Right cardiac atrium (tissue), 5 donors: ENCODE measurements around the gene IP6K1. TPM values are rescaled to one million over a fixed set of nuclear protein-coding genes. Genes with fewer than 3 reads are reported as not detected.
"Not testable (repeated sequence)": the region's sequence is repeated elsewhere in the genome, so short reads cannot be mapped to it uniquely, and the experiment has no call there.

ENCODE experiments used
- ATAC-seq, 2 donors: fragments of 200-7000 bp; cut with Tn5 transposase; one replicate each; pipeline versions ENCODE4 v1.8.0 to v1.9.1; 2020; ENCODE audit warnings: moderate library complexity in 2 of 2, mild to moderate bottlenecking in 1 of 2
- DNase-seq, 3 donors: peaks; one replicate each; pipeline ENCODE4 v3.0.0-alpha.2; 2020
- H3K27ac ChIP-seq: one replicate; pipeline ENCODE4 v1.5.1; 2013; ENCODE audit warnings: mild to moderate bottlenecking, low read length, control low read depth, moderate library complexity
- H3K27me3 ChIP-seq: one replicate; pipeline ENCODE4 v1.6.1; 2013; ENCODE audit not compliant: control insufficient read depth, insufficient read depth
- H3K4me1 ChIP-seq: one replicate; pipeline ENCODE4 v1.6.1; 2013; ENCODE audit warnings: low read length; ENCODE audit not compliant: control insufficient read depth, insufficient read depth
- H3K4me3 ChIP-seq: one replicate; pipeline ENCODE4 v1.5.1; 2013; ENCODE audit warnings: low read length, control low read depth
- H3K9me3 ChIP-seq: one replicate; pipeline ENCODE4 v1.6.1; 2013; ENCODE audit warnings: low read length; ENCODE audit not compliant: control insufficient read depth
- WGBS: extraction: QIAGEN DNeasy Blood & Tissue Kit; methylation state at CpG from one replicate; pipeline ENCODE4 v1.1.7; 2013; 5-methylcytosine and 5-hydroxymethylcytosine counted together
- intact Hi-C, 4 donors: fragments of 100-400 bp; cut with DNase I; formaldehyde crosslinking; loops; one replicate each; pipeline versions ENCODE4 v1.11.0 to v1.14.0; 2022 to 2023
- polyA plus RNA-seq: library from polyadenylated mRNA; stranded (reverse); fragments of 200-250 nt; gene quantifications from one replicate; pipeline ENCODE4 v1.2.3, GENCODE V29; 2013
- total RNA-seq, 4 donors: library from RNA; stranded (reverse); fragmentation: NEBNext Ultra II Directional; extraction: Animal tissue kit (Norgen Biotek cat#: 25700); gene quantifications; one replicate each; pipeline ENCODE4 v1.2.1, GENCODE V29; 2021
- donor health status: healthy with polysubstance abuse.
- donor health status: DM: no; HTN: yes; CAD: no.
- donor health status: DM: no; HTN: no; CAD: no.
- donor health status: DM: no; HTN: yes; CAD: no; lungs with severe emphysema.
- donor health status: DM: yes; HTN: yes; CAD: no.

Gene IP6K1
- total and polyA plus RNA-seq, 5 donors, result 14.6 to 24.0 (median 21.5) TPM

- DNase-seq (no peak), ATAC-seq (no peak)
- Histone ChIP-seq H3K4me3 (no peak overlapping the region), H3K27ac (no peak overlapping the region), H3K27me3 (no peaks in the 10 kb centered on the region), H3K9me3 (no peaks in the 10 kb centered on the region), H3K4me1 (no peaks in the 10 kb centered on the region)
- intact Hi-C loops, result no loop called here
- WGBS, result 22% methylated on average over 1 of the region's 1 CpG
Measured at GRCh38 chr3:49759226-49759625, 27.1 kb downstream of the IP6K1 start.

GRCh38 chr3:49757197-49757596, 29.1 kb downstream of the IP6K1 start:
- Histone ChIP-seq H3K4me3 (no peak overlapping the region), H3K9me3 (no peaks in the 10 kb centered on the region), H3K27ac (no peak overlapping the region), H3K27me3 (no peaks in the 10 kb centered on the region), H3K4me1 (no peaks in the 10 kb centered on the region)
- DNase-seq (no peak), ATAC-seq (no peak)
- WGBS, result 64% methylated on average over 2 of the region's 2 CpGs
- intact Hi-C loops, result no loop called here

GRCh38 chr3:49756036-49756435, 30.3 kb downstream of the IP6K1 start:
- no peaks in the 10 kb centered on the region for H3K9me3 ChIP-seq
- no peaks in the 10 kb centered on the region for H3K27me3 ChIP-seq
- H3K4me1 ChIP-seq, result no peaks in the 10 kb centered on the region
- no peak overlapping the region for H3K4me3 ChIP-seq
- intact Hi-C loops, result no loop called here
- DNase-seq (no peak), ATAC-seq (no peak)
- no peak overlapping the region for H3K27ac ChIP-seq
- 73% methylated on average over 1 of the region's 1 CpG for WGBS

GRCh38 chr3:49754536-49754935, 31.8 kb downstream of the IP6K1 start:
- H3K27me3 ChIP-seq, result no peaks in the 10 kb centered on the region
- DNase-seq, result no peak
- intact Hi-C loops, result no loop called here
- 72% methylated on average over 1 of the region's 1 CpG for WGBS
- no peak overlapping the region for H3K4me3 ChIP-seq
- ATAC-seq, result no peak
- peaks cover 2% of the 10 kb centered on the region for H3K4me1 ChIP-seq
- H3K27ac ChIP-seq, result no peak overlapping the region
- no peaks in the 10 kb centered on the region for H3K9me3 ChIP-seq

- Histone ChIP-seq H3K9me3 (no peaks in the 10 kb centered on the region), H3K4me3 (no peak overlapping the region), H3K4me1 (peaks cover 2% of the 10 kb centered on the region), H3K27ac (no peak overlapping the region), H3K27me3 (no peaks in the 10 kb centered on the region)
- ATAC-seq (no peak), DNase-seq (no peak)
- 95% methylated on average over 4 of the region's 4 CpGs for WGBS
- intact Hi-C loops, result no loop called here
Measured at GRCh38 chr3:49751501-49751900, 34.8 kb downstream of the IP6K1 start.

GRCh38 chr3:49750056-49750455, 36.3 kb downstream of the IP6K1 start:
- peaks cover 2% of the 10 kb centered on the region for H3K4me1 ChIP-seq
- H3K9me3 ChIP-seq, result no peaks in the 10 kb centered on the region
- ATAC-seq, result peak in 1 of 2 donors; percentile 34
- no peak overlapping the region for H3K4me3 ChIP-seq
- no peak for DNase-seq
- H3K27me3 ChIP-seq, result no peaks in the 10 kb centered on the region
- intact Hi-C loops, result no loop called here
- WGBS, result 88% methylated on average over 4 of the region's 4 CpGs
- H3K27ac ChIP-seq, result no peak overlapping the region

- H3K27me3 ChIP-seq, H3K27ac ChIP-seq, intact Hi-C loops, ATAC-seq, H3K9me3 ChIP-seq, H3K4me3 ChIP-seq, DNase-seq, H3K4me1 ChIP-seq: not testable (repeated sequence)
- WGBS, result 91% methylated on average over 5 of the region's 5 CpGs
Measured at GRCh38 chr3:49748874-49749273, 37.5 kb downstream of the IP6K1 start.

- H3K9me3 ChIP-seq, result no peaks in the 10 kb centered on the region
- intact Hi-C loops, result no loop called here
- no peaks in the 10 kb centered on the region for H3K27me3 ChIP-seq
- ATAC-seq (no peak), DNase-seq (no peak)
- peaks cover 2% of the 10 kb centered on the region for H3K4me1 ChIP-seq
- no peak overlapping the region for H3K4me3 ChIP-seq
- WGBS, result 87% methylated on average over 13 of the region's 13 CpGs
- no peak overlapping the region for H3K27ac ChIP-seq
Measured at GRCh38 chr3:49747792-49748480, 38.4 kb downstream of the IP6K1 start.

GRCh38 chr3:49745986-49746385, 40.4 kb downstream of the IP6K1 start:
- Histone ChIP-seq H3K4me1 (peaks cover 2% of the 10 kb centered on the region), H3K27ac (no peak overlapping the region), H3K4me3 (no peak overlapping the region), H3K27me3 (no peaks in the 10 kb centered on the region), H3K9me3 (no peaks in the 10 kb centered on the region)
- WGBS, result 88% methylated on average over 2 of the region's 2 CpGs
- ATAC-seq (peak in 1 of 2 donors; percentile 26), DNase-seq (no peak)
- intact Hi-C loops, result no loop called here

GRCh38 chr3:49740427-49740826, 45.9 kb downstream of the IP6K1 start:
- intact Hi-C loops, result no loop called here
- no peak overlapping the region for H3K4me3 ChIP-seq
- no peaks in the 10 kb centered on the region for H3K27me3 ChIP-seq
- DNase-seq (no peak), ATAC-seq (no peak)
- H3K9me3 ChIP-seq, result no peaks in the 10 kb centered on the region
- H3K4me1 ChIP-seq, result no peaks in the 10 kb centered on the region
- no peak overlapping the region for H3K27ac ChIP-seq

- intact Hi-C loops, result no loop called here
- DNase-seq, result no peak
- H3K27me3 ChIP-seq, result no peaks in the 10 kb centered on the region
- no peak overlapping the region for H3K27ac ChIP-seq
- ATAC-seq, result peak in 1 of 2 donors; percentile 23
- 94% methylated on average over 11 of the region's 11 CpGs for WGBS
- no peaks in the 10 kb centered on the region for H3K4me1 ChIP-seq
- no peaks in the 10 kb centered on the region for H3K9me3 ChIP-seq
- H3K4me3 ChIP-seq, result no peak overlapping the region
Measured at GRCh38 chr3:49738067-49738713, 48.2 kb downstream of the IP6K1 start.
